Ovary (tissue), 9 donors: ENCODE measurements around the gene LGALS9B. TPM values are rescaled to one million over a fixed set of nuclear protein-coding genes. Genes with fewer than 3 reads are reported as not detected.
"Not testable (repeated sequence)": the region's sequence is repeated elsewhere in the genome, so short reads cannot be mapped to it uniquely, and the experiment has no call there.

Experiments
- DNase-seq, 5 donors: peaks; one replicate each; pipeline ENCODE4 v3.0.0-alpha.2; 2019 to 2020
- H3K27ac ChIP-seq, 2 donors: fragments of 200-600 bp; one replicate each; pipeline versions ENCODE4 v1.5.1 to v1.8.0; 2019 to 2022
- H3K27me3 ChIP-seq: fragments of 200-600 bp; one replicate; pipeline ENCODE4 v1.8.0; 2022
- H3K36me3 ChIP-seq: fragments of 200-600 bp; sonication (generic); one replicate; pipeline ENCODE4 v1.5.1; 2019
- H3K4me1 ChIP-seq: one replicate; pipeline ENCODE4 v1.8.1; 2013; ENCODE audit warnings: mild to moderate bottlenecking, moderate library complexity; ENCODE audit not compliant: insufficient read depth
- H3K4me3 ChIP-seq: fragments of 200-600 bp; sonication (generic); one replicate; pipeline ENCODE4 v1.5.1; 2017
- H3K9me3 ChIP-seq, 2 donors: fragments of 200-600 bp in 1 of 2; sonication (generic) in 1 of 2; one replicate each; pipeline versions ENCODE4 v1.5.1 to v1.8.1; 2013 to 2019; ENCODE audit warnings: mild to moderate bottlenecking in 1 of 2, moderate library complexity in 1 of 2
- WGBS, 3 donors: extraction: QIAGEN DNeasy Blood & Tissue Kit in 1 of 3; methylation state at CpG; one replicate each; pipeline versions ENCODE4 v1.1.5 to v1.1.7; 2013 to 2017; 5-methylcytosine and 5-hydroxymethylcytosine counted together
- intact Hi-C, 4 donors: fragments of 100-400 bp; cut with DNase I; formaldehyde crosslinking; loops; one replicate each; pipeline versions ENCODE4 v1.11.0 to v1.15.1; 2022 to 2023
- polyA plus RNA-seq, 2 donors: library from polyadenylated mRNA; stranded (reverse); fragments of 200-250 nt in 1 of 2; fragments of 350-450 nt in 1 of 2; fragmentation: Illumina TruSeq in 1 of 2; extraction: RNeasy Lipid Tissue Mini Kit (QIAGEN cat#74804) in 1 of 2; gene quantifications; one replicate each; pipeline ENCODE4 v1.2.3, GENCODE V29; 2013 to 2014
- small RNA-seq: library from RNA; depleted of rRNA; stranded (forward); fragments of <200 nt; gene quantifications from one replicate; pipeline ENCODE3, GENCODE V24; 2016
- total RNA-seq, 7 donors: library from RNA; depleted of rRNA in 2 of 7; stranded (reverse); fragments of >200 nt in 2 of 7; fragmentation: NEBNext Ultra II Directional in 3 of 7; extraction: Animal tissue kit (Norgen Biotek cat#: 25700) in 3 of 7; gene quantifications; one replicate each; pipeline versions ENCODE4 v1.1.0 to v1.2.4, GENCODE V29; 2016 to 2023
- donor health status: DM: no; HTN: no; CAD: no; lungs with moderate emphysema.
- donor health status: DM: no; HTN: no; CAD: no.
- donor health status: Bipolar disorder and iron deficiency.
- donor health status: DM: yes; HTN: yes; CAD: no.
- donor health status: DM: no; HTN: no; CAD: no.
- donor health status: DM: yes; HTN: yes; CAD: no.

LGALS9B gene
- total and polyA plus RNA-seq, 9 donors, result 0.24 TPM; not detected in 8

DNA sequence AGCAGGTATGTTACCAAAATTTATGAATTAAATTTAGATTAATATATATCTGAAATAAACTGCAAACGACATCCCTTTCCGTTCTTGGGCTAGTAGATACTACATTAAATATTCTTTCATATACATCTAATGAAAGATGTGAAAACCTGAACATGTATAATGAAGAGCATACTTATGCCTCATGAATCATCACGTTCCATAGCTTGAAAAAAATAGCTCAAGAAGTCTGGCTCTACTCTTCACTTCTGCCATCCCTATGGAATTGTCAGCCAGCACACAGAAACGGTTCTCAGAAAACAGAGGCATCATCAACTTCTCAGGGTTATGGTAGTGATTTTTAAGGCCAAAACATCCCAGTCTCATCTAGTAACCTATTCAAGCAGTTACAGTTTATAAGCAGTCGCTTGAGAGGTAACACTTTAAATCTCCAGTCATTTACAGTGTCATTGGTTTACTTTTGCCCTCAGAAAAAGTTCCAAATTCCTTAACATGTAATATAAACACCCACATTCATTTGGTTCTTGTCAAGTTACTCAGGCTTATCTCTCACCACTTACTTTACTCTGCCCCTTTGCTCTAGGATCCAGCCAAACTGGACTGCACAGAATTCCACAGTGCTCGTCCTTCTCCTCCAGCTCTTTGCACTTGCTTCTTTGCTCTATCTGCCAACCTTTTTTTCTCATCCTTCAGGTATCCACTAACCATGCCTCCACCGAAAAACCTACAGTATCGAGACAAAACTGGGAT lies 66.6 kb downstream of the LGALS9B start:
- WGBS, 3 donors, result 85 to 91% (median 85%) methylated on average over 5 to 6 of the region's 8 CpGs
- intact Hi-C loops, result not testable (repeated sequence)

More for the DNA sequence above, 66.6 kb downstream of the LGALS9B start:
- H3K27me3 ChIP-seq, H3K9me3 ChIP-seq, H3K36me3 ChIP-seq, H3K4me1 ChIP-seq, DNase-seq, H3K27ac ChIP-seq, H3K4me3 ChIP-seq: not testable (repeated sequence)

Small RNA genes lying within 50 kb of the gene (small RNA-seq; reads per million reads assigned to genes)
- not detected for gene YWHAEP3

Other genes starting within 250 kb of the LGALS9B start
- not detected for gene CDRT15L2, start 112.2 kb upstream of the LGALS9B start, total RNA-seq
- not detected for gene CDRT15L2, start 112.2 kb upstream of the LGALS9B start, polyA plus RNA-seq